WTC11 (cell line): ENCODE data around the gene CCDC88A. TPM values are rescaled to one million over a fixed set of nuclear protein-coding genes. Genes with fewer than 3 reads are reported as not detected.

Experiments used
- total RNA-seq: library from RNA; stranded (reverse); gene quantifications from 3 replicates; pipeline ENCODE4 v1.2.3, GENCODE V29; 2021

CCDC88A gene
- total RNA-seq, 1 experiment from 2014 or later, result 97.5 TPM

Other genes with a start within 250 kb of the CCDC88A start
- 6.9 to 7.5 TPM (median 7.2 TPM) in 3 replicates for gene CLHC1, start 187.6 kb downstream of the CCDC88A start, total RNA-seq
- gene RPS27A, start 187.2 kb downstream of the CCDC88A start, total RNA-seq, result 1,384 to 1,430 TPM (median 1,424 TPM) in 3 replicates
- gene MTIF2, start 150.6 kb downstream of the CCDC88A start, total RNA-seq, result 38.9 to 43.9 TPM (median 39.8 TPM) in 3 replicates
- 19.3 to 23.6 TPM (median 19.7 TPM) in 3 replicates for gene CFAP36, start 99.9 kb upstream of the CCDC88A start, total RNA-seq
- 38.2 to 41.4 TPM (median 39.0 TPM) in 3 replicates for gene PPP4R3B, start 197.8 kb upstream of the CCDC88A start, total RNA-seq